Activated effector memory CD4-positive, alpha-beta T cell treated with anti-CD3 and anti-CD28 coated beads, Interleukin-2, amount 50 U/mL, for 16 hours (primary cell): Measurements from ENCODE around the gene CNKSR3.

Experiments used
- DNase-seq: peaks from one replicate; pipeline ENCODE4 v3.0.0-alpha.2; 2020

CNKSR3 gene

DNA sequence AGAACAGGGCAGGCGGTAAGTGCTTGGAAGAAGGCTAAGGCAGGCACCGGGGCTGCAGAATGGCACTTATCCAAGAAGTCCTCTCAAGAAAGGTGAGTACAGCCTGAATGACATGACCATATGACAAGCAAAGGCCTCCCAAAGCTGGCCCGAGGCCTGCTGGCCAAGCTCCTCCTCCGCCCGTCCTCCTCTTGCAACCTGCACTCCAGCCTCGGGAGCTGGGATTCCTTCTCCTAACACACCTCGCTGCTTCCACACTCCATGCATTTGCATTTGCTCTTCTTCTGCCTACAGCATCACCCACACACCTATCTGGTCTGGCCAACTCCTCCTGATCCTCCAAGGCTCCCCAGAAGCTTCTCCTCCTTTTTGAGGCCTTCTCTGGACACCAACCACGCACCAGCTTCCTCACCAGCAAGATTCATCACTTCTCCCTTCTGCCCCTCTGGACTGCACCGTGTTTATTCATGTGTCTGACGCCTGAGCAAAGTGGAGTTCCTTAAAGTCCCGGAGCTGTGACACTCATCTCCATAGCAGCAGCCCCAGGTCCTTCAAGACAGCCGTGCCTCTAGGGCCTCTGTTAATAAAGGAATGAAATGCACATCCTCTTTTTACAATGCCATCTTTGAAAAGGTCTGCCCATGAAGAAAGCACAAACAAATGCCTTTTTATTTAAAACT is 32.3 kb downstream of the CNKSR3 start:
- DNase-seq, result no peak

DNA sequence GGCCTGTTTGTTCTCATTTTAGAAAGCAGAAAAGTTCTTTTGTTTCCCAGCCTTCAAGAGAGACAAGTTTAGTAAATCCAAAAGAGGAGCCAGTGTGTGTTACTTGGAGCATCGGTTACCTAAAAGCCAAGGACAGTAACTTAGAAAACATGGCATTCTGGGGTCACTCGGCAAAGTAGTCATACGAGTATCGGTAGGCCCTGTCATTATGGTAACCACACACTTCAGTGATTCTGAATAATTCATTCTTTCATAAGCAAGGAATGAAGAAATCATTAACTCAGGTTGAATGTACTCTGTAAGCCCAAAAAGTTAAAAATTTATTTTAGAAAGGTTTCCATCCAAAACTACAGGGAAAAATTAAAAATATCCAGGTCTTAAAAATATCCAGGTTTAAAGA is 34.0 kb downstream of the CNKSR3 start:
- DNase-seq, result no peak

DNA sequence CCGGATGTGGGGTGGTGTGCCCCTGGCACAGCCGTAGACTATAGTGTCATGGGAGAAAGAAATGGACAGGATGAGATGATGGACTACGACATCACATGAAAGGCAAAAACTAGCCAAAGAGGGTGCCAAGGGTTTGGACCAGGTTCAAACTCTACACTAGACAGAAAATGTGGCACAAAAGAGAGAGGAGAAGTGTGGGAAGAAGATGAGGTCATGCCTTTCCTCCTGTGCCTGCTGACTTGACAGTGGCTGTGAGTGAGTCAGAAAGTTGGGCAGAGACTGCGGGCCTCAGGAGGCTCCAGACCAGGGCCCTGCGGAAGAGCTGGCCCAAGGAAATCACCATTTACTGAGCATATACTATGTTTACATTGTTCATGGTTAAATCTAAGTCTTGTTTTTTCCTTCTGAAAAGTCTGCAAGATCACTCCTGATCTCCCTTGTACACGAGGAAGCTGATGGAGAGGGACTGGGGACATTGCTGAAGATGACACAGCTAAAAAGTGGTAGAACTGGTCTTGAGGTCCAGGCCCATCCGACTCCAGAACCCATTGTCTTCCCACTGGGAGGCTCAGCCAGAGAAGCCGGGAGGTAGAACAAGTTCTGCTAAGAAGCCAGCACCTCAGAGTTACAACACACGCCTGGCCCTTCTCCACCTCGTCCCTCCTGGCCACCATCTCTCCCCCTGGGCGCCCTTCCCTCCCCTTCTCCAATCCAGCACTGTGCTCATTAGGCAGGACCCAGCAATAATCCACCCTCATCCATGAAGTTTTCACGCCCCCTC is 35.6 kb downstream of the CNKSR3 start:
- DNase-seq, result no peak

GRCh38 chr6:154473324-154473723 is 37.2 kb downstream of the CNKSR3 start:
- DNase-seq, result no peak

- DNase-seq, result no peak
Measured at GRCh38 chr6:154471609-154472362, 38.7 kb downstream of the CNKSR3 start.

DNA sequence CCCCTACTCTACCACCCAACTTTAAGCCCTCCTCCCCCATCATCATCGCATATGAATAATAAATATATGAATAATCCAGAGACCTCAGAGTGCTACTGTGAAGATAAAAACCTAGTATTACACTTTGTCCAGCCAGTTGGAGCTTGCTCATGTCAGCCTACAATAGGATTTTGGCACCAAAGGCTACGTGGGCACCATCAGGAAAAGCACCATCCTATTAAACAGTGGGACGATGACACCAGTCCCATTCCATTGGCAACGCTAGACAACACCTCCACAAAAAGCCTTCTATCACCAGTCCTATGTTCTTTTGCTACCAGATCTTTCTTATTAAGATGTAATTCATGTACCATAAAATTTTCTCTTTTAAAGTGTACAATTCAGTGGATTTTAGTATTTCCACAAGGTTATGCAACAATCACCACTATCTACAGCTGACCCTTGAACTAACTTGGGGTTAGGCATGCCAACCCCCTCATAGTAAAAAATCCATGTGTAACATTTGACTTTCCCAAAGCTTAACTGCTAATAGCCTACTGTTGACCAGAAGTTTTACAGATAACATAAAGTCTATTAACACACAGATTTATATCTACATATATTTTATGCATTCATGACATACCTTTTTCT is 41.1 kb downstream of the CNKSR3 start:
- DNase-seq, result no peak

DNA sequence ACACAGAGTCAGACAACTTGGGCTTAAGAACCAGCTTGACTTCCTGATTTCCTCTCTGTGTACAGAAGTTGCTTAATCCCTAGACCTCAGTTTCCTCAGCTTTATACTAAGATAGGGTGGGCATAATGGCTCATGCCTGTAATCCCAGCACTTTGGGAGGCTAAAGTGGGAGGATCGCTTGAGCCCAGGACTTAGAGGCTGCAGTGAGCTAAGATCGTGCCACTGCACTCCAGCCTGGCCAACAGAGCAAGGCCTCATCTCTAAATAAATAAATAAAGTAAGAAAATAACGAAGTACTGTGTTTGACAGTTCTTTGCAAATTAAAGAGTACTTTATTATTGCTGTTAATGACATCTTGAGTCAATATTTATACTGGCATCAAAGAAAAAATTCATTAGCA is 41.7 kb downstream of the CNKSR3 start:
- no peak for DNase-seq

GRCh38 chr6:154466971-154467679 is 43.4 kb downstream of the CNKSR3 start:
- DNase-seq, result no peak

DNA sequence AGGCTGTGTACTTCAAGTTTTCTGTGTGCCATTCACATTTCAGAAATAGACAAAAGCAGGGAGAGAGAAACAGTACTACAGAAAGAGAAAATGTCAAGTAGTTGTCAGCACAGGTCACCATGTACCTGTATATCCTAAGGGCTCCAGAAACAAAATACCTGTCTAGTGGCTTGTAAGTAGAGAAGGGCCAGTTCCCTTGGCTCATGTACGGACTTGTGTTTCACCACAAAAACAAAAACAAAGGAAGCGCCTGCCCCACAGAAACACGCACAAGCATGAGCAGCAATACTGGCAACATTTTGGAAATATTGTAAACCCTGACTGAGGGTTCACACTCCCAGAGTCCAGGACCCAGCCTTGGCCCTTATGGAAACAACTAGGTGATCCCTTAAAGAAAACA is 44.3 kb downstream of the CNKSR3 start:
- DNase-seq, result no peak

- no peak for DNase-seq
Measured at GRCh38 chr6:154463573-154464419, 46.7 kb downstream of the CNKSR3 start.

GRCh38 chr6:154462425-154462824 is 48.1 kb downstream of the CNKSR3 start:
- DNase-seq, result no peak

GRCh38 chr6:154461348-154461747 is 49.1 kb downstream of the CNKSR3 start:
- DNase-seq, result no peak

GRCh38 chr6:154460306-154461071 is 50.0 kb downstream of the CNKSR3 start:
- no peak for DNase-seq

- DNase-seq, result no peak
Measured at GRCh38 chr6:154459513-154459912, 51.0 kb downstream of the CNKSR3 start.

- no peak for DNase-seq
Measured at GRCh38 chr6:154458565-154459470, 51.7 kb downstream of the CNKSR3 start.

DNA sequence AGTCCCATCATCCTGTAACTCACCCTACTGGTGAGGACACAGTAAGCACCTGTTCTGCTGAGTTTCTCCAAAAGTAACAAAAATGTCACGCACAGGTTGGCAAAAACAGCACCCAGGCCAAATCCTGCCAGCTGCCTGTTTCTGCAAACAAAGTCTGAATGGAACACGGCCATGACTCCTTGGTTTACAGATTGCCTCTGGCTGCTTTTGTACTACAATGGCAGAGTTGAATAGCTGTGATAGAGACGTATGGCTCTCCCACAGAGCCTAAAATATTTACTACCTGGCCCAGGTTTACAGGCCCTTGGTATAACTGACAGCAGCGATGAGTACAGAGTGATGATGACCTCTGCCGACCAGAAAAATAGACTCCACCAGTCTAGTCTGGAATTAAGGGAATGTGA is 52.6 kb downstream of the CNKSR3 start:
- DNase-seq, result no peak

DNA sequence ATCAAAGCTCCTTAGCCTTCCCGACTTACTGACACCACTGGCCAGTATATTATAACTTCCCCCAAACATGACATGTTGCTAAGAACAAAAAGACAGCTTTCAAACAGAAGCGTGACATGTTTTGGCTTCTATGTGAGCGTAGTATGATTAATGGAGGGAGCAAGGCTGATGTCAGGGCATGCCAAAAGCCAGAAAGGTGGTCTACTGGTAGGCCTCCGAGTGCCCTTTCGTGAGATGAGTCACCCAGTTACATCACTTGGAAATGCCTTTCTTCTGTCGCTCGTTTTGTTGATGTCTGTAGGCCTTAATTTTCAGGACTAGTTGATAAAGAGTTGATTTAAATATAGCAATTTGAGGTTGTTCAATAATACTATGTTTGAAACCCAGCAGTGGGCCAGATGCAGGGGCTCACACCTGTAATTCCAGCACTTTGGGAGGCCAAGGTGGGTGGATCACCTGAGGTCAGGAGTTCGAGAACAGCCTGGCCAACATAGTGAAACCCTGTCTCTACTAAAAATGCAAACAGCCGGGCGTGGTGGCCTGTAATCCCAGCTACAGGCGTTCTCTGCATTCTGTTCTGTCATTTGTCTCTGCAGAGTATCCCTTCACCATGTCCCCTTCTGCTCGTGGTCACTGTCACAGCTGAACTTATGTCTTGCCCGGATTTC is 53.3 kb downstream of the CNKSR3 start:
- DNase-seq, result no peak

DNA sequence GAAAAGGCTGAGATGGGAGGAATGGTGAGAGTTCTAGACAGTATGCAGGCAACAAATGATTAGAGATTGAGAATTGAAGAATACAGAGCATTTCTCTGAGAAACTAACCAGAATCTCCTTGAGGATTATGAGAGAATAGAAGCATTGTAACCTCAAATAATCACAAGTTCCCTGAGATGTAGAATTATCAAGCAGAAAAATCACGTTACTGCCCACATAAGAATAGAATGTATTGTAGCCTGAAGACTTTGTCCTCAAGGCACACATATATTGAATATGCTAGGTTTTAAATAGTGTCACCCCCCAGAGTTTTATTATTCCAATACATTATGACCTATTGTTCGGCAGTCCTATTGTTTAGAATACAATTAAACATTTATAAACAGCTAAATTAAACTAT is 57.2 kb downstream of the CNKSR3 start:
- DNase-seq, result no peak

DNA sequence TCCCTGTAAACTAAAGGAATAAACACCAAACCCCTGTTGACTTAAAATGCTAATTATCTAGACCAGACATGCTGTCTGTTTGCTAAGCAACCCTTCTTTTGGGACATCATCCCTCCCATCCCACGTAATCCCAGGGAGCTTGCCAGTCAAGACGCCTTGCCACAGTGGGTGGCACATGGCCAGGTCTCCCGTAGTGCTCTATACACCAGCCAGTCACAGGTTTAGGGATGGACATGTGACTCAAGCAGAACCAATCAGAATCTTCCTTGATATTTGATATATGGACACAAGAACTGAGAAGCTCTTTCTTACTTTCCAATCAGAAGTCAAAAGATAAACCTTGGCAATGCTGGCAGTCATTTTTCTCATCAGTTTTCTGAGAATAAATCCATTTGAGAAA is 60.0 kb downstream of the CNKSR3 start:
- no peak for DNase-seq
